HG02884 (cell line): Measurements from ENCODE around the gene PROSER3.
"Not testable (repeated sequence)": the region's sequence is repeated elsewhere in the genome, so short reads cannot be mapped to it uniquely, and the experiment has no call there.

Source experiments
- ATAC-seq: cut with Tn5 transposase; IDR thresholded peaks from one replicate; pipeline ENCODE4 v1.9.1; 2021; ENCODE audit warnings: mild to moderate bottlenecking, moderate library complexity; ENCODE audit not compliant: unreplicated experiment

The PROSER3 gene

GRCh38 chr19:35722461-35722860 is 35.5 kb upstream of the PROSER3 start:
- ATAC-seq, result no peak

- ATAC-seq, result no peak
Observed at GRCh38 chr19:35722897-35723296, 35.1 kb upstream of the PROSER3 start.

- ATAC-seq, result no peak
Observed at GRCh38 chr19:35723671-35724070, 34.3 kb upstream of the PROSER3 start.

DNA sequence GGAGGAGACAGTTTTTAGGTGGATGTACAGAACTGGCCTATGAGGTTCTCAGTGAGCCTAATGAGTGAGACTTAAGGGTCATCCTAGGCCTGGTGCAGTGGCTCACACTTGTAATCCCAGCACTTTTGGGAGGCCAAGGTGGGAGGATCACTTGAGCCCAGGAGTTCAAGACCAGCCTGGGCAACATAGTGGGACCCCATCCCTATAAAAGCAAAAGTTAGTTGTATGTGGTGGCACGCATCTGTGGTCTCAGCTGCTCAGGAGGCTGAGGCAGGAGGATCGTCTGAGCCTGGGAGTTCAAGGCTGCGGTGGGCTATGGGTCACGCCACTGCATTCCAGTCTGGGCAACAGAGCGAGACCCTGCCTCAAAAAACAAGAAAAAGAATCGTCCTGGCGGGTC is 33.8 kb upstream of the PROSER3 start:
- ATAC-seq, result not testable (repeated sequence)

GRCh38 chr19:35724560-35724959 is 33.4 kb upstream of the PROSER3 start:
- ATAC-seq, result no peak

DNA sequence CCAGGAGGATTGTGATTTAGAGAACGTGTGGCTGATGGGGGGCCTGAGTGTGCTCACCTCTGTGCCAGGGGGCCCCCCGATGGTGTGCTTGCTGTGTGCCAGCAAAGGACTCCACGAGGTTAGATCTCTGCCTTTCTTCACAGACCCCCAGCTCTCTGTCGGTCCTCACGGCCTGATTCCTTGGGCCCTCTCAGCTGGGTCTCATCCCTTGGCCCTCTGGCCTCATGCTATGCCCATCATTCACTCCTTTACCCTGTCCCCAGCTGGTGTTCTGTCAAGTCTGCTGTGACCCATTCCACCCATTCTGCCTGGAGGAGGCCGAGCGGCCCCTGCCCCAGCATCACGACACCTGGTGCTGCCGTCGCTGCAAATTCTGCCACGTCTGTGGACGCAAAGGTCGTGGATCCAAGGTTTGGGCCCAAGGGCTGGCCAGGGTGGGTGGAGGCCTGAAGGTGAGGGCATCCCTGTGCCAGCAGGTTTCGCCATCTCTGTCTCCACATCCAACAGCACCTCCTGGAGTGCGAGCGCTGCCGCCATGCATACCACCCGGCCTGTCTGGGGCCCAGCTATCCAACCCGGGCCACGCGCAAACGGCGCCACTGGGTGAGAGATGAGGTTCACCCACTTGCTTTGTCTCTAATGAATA is 32.6 kb upstream of the PROSER3 start:
- ATAC-seq, result no peak

DNA sequence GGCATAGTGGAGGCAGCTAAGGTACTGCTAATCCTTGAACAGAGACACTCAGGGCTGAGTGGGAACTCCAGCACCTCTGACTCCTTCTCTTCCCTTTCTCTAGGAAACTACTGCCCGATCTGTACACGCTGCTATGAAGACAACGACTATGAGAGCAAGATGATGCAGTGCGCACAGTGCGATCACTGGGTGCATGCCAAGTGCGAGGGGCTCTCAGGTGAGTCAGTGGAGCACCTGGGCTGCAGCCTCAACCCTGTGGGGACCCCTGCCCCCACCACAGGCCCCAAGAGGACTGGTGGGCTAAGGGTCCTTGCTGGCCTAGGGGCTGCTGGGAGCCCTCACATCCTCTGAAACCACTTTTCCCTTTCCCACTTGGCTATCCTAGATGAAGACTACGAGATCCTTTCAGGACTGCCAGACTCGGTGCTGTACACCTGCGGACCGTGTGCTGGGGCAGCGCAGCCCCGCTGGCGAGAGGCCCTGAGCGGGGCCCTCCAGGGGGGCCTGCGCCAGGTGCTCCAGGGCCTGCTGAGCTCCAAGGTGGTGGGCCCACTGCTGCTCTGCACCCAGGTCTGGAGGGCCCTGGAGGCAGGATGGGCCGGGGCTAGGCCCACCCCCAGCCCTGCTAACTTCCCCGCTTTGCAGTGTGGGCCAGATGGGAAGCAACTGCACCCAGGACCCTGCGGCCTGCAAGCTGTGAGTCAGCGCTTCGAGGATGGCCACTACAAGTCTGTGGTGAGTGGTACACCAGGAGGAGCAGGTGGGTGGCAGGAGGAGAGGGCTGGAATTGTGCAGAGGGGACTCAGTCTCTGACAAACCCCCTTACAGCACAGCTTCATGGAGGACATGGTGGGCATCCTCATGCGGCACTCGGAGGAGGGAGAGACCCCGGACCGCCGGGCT is 30.7 kb upstream of the PROSER3 start:
- no peak for ATAC-seq

DNA sequence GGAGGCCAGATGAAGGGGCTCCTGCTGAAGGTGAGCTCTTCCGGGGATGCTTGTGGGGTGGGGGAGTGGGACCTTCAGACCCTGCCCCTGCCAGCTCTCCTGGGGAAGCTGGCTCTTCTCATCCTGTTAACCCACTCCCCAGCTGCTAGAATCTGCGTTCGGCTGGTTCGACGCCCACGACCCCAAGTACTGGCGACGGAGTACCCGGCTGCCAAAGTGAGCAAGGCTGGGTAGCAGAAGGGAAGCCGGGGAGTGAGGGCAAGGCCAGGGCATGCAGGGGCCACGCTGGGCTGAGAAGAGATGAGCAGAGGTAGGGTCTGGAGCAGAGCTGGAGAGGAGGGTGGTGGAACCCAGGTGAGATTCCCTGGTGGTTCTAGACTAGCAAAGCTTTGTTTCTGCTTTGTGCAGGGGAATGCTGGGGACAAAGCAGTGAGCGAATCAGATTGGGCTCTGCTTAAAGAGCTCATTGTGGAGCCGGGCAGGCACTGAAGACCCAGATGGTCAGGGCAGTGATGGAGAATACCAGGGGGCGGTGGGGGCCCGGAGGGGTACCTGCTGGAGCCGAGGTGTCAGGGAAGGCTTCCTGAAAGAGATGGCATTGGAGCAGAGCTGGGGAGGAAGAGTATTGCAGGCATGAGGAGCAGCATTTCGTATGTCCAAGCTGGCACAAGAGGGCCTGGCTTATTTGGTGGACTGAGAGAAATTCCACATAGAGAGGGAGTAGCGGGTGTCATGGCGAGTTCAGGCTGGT is 29.8 kb upstream of the PROSER3 start:
- no peak for ATAC-seq

- ATAC-seq, result no peak
Observed at GRCh38 chr19:35729021-35729420, 29.0 kb upstream of the PROSER3 start.

DNA sequence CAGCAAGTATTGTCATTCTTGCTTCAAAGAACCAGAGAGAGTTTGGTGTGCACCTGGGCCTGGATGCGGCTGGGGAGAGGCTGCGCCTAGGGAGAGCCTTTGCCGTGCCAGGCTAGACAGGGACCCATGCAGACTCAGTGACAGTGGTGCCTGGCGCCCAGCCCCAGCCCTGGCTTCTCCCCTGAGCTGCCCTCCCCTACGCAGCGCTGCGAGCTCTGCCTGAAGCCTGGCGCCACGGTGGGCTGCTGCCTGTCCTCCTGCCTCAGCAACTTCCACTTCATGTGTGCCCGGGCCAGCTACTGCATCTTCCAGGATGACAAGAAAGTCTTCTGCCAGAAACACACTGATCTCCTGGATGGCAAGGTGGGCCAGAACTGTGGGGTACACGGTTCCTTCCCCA is 28.2 kb upstream of the PROSER3 start:
- no peak for ATAC-seq

DNA sequence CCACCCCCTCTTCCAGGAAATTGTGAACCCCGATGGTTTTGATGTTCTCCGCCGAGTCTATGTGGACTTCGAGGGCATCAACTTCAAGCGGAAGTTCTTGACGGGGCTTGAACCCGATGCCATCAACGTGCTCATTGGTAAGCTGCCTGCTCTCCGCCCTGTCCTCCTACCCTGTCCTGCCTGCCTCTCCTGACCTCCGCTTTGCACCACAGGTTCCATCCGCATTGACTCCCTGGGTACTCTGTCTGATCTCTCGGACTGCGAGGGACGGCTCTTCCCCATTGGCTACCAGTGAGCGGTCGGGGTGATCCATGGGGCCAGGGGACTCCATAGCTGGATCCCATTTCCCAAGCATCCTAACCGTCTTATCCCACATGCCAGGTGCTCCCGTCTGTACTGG is 27.6 kb upstream of the PROSER3 start:
- ATAC-seq, result no peak

GRCh38 chr19:35731353-35731752 is 26.6 kb upstream of the PROSER3 start:
- no peak for ATAC-seq

- ATAC-seq, result no peak
Observed at GRCh38 chr19:35731779-35732405, 26.1 kb upstream of the PROSER3 start.

DNA sequence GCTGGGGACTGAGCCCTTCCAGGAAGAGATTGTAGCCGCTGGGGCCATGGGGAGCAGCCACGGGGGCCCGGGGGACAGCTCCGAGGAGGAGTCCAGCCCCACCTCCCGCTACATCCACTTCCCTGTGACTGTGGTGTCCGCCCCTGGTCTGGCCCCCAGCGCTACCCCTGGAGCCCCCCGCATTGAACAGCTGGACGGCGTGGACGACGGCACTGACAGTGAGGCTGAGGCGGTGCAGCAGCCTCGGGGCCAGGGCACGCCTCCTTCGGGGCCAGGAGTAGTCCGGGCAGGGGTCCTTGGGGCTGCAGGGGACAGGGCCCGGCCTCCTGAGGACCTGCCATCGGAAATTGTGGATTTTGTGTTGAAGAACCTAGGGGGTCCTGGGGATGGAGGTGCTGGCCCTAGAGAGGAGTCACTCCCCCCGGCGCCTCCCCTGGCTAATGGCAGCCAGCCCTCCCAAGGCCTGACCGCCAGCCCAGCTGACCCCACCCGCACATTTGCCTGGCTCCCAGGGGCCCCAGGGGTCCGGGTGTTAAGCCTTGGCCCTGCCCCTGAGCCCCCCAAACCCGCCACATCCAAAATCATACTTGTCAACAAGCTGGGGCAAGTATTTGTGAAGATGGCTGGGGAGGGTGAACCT is 25.3 kb upstream of the PROSER3 start:
- no peak for ATAC-seq

DNA sequence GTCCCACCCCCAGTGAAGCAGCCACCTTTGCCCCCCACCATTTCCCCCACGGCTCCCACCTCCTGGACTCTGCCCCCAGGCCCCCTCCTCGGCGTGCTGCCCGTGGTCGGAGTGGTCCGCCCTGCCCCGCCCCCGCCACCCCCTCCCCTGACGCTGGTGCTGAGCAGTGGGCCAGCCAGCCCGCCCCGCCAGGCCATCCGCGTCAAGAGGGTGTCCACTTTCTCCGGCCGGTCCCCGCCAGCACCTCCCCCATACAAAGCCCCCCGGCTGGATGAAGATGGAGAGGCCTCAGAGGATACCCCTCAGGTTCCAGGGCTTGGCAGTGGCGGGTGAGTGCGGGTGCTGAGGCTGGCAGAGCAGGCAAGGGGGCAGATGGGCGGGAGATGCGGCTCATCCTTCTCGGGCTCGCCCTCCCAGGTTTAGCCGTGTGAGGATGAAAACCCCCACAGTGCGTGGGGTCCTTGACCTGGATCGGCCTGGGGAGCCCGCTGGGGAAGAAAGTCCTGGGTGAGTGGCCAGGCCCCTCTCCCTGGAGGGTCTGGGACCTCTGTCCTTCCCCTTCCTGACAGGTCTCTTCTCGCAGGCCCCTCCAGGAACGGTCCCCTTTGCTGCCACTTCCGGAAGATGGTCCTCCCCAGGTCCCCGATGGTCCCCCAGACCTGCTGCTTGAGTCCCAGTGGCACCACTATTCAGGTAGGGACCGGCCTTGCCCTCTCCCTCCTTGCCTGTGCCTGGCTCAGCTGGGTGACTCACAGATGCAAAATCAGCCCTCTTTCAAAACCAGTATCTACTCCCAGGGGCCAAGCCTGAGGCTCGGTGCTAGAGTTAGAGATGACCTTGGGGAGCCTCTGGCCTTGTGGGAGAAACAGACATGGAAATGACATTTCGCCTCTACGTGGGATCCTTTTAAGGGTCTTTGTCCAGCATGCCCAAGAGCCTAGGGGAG is 24.5 kb upstream of the PROSER3 start:
- ATAC-seq, result no peak

DNA sequence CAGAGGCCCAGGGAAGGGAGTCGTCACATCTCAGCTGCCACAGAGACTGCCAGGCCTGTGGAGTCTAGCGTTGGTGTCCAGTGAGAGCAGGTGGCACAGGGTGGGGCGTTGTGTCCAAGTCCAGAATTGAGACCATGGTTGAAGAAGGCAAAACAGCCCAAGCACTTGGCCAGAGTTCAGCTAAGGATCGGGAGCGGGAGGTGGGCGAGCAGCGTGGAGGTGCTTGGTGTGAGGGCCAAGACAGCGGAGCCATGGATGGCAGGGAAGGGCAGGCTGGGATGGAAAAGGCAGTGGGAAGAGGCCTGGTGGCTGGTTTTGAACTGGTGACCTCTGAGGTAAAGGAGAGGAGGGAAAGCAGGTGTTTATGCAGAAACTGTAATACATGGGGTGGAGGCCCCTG is 23.7 kb upstream of the PROSER3 start:
- no peak for ATAC-seq

GRCh38 chr19:35734889-35735288 is 23.1 kb upstream of the PROSER3 start:
- no peak for ATAC-seq

DNA sequence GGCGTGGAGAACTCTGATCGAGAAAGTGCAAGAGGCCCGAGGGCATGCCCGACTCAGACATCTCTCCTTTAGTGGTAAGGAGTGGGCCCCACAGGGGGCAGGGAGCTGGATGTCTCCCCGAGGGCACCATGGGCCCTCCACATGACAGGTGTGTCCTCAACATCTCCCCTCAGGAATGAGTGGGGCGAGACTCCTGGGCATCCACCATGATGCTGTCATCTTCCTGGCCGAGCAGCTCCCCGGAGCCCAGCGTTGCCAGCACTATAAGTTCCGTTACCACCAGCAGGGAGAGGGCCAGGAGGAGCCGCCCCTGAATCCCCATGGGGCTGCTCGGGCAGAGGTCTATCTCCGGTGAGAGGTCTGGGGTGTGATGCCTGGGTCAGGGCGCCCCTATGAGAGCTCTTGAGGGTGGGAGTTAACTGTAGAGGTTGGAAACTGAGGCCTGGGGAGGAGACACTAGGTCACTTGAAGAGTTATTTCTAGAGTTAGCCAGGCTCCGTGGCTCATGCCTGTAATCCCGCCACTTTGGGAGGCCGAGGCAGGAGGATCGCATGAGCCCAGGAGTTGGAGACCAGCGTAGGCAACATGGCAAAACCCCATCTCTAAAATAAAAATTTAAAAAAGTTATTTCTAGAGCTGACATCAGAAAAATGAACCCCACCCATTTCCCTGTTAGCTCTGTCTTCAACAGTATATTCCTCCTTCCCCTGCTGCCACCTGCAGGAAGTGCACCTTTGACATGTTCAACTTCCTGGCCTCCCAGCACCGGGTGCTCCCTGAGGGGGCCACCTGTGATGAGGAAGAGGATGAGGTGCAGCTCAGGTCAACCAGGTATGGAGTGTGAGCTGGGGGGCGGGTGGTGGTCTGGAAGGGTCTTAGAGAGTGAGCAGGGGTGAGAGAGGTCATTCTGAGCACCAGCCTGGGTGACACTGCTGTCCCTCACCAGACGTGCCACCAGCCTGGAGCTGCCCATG is 20.8 kb upstream of the PROSER3 start:
- ATAC-seq, result no peak
